H1 (cell line): ENCODE data around the gene CACUL1. TPM values are rescaled to one million over a fixed set of nuclear protein-coding genes. Genes with fewer than 3 reads are reported as not detected.

Source experiments
- CTCF ChIA-PET: fragments of 300-600 bp; sonication (Branson Sonifier 250); formaldehyde crosslinking; loops from one replicate; lab custom pipeline; 2021; ENCODE audit not compliant: partially characterized antibody; lab: Charles Lee
- POLR2A ChIA-PET: fragments of 300-600 bp; sonication (Branson Sonifier 250); formaldehyde crosslinking; loops from one replicate; lab custom pipeline; 2021; ENCODE audit warnings: inconsistent platforms; ENCODE audit not compliant: partially characterized antibody; lab: Charles Lee
- DNase-seq, 2 experiments: peaks; one replicate each; pipeline versions ENCODE4 v3.0.0 to v3.0.0-alpha.2; 2010 to 2022; ENCODE audit warnings: low spot score in 2 of 2, low read depth in 1 of 2, mixed read lengths in 1 of 2
- FAIRE-seq: peaks from 2 replicates; lab custom pipeline; 2011; peaks lifted over from hg19 to GRCh38; lab: Jason Lieb, UNC
- H2AFZ ChIP-seq: 2 replicates; pipeline ENCODE4 v1.8.1; 2012; ENCODE audit warnings: low read length, inconsistent platforms
- H2AK5ac ChIP-seq: 2 replicates; pipeline ENCODE4 v1.6.1; 2013; ENCODE audit warnings: low read depth, low read length
- H2BK120ac ChIP-seq: replicated peaks from 2 replicates; pipeline ENCODE3; 2013; ENCODE audit warnings: low read depth, low read length, inconsistent platforms
- H2BK12ac ChIP-seq: 2 replicates; pipeline ENCODE4 v1.6.1; 2013; ENCODE audit warnings: low read depth, low read length
- H2BK15ac ChIP-seq: 2 replicates; pipeline ENCODE4 v1.6.1; 2013; ENCODE audit warnings: low read length
- H2BK20ac ChIP-seq: 2 replicates; pipeline ENCODE4 v1.6.1; 2013; ENCODE audit warnings: low read length
- H2BK5ac ChIP-seq: 2 replicates; pipeline ENCODE4 v1.6.1; 2013; ENCODE audit warnings: low read depth, low read length
- H3K14ac ChIP-seq: 2 replicates; pipeline ENCODE4 v1.6.1; 2013; ENCODE audit warnings: inconsistent platforms; ENCODE audit not compliant: insufficient read length
- H3K18ac ChIP-seq: 2 replicates; pipeline ENCODE4 v1.6.1; 2013; ENCODE audit warnings: low read length; ENCODE audit errors: extremely low read depth
- H3K23ac ChIP-seq: 2 replicates; pipeline ENCODE4 v1.6.1; 2013; ENCODE audit warnings: inconsistent platforms; ENCODE audit not compliant: insufficient read length
- H3K23me2 ChIP-seq: 2 replicates; pipeline ENCODE4 v1.6.1; 2013; ENCODE audit warnings: low read depth, low read length
- H3K27ac ChIP-seq: 2 replicates; pipeline ENCODE4 v1.6.1; 2011; ENCODE audit warnings: low read depth, low read length, inconsistent platforms
- H3K27me3 ChIP-seq, 4 experiments: replicated peaks in 1 of 4; 1 replicate in 1 of 4; 2 replicates in 3 of 4; pipeline versions ENCODE4 v1.6.1 to v1.8.1; 2011 to 2013; ENCODE audit warnings: low read length in 3 of 4, mild to moderate bottlenecking in 3 of 4, inconsistent platforms in 2 of 4, mixed read lengths in 2 of 4, moderate library complexity in 1 of 4; ENCODE audit not compliant: control insufficient read depth in 3 of 4, insufficient read depth in 3 of 4; ENCODE audit errors: extremely low read depth in 1 of 4
- H3K36me3 ChIP-seq, 4 experiments: 2 replicates each; pipeline versions ENCODE4 v1.6.1 to v1.8.1; 2011 to 2013; ENCODE audit warnings: mild to moderate bottlenecking in 4 of 4, low read length in 3 of 4, moderate library complexity in 2 of 4, control low read depth in 1 of 4, inconsistent platforms in 1 of 4; ENCODE audit not compliant: insufficient read depth in 4 of 4, control insufficient read depth in 2 of 4
- H3K4ac ChIP-seq: replicated peaks from 2 replicates; pipeline ENCODE3; 2013; ENCODE audit warnings: low read length, low read depth, mixed read lengths, inconsistent platforms; ENCODE audit not compliant: insufficient read length
- H3K4me1 ChIP-seq, 4 experiments: replicated peaks in 1 of 4; 1 replicate in 1 of 4; 2 replicates in 3 of 4; pipeline versions ENCODE4 v1.6.1 to v1.8.1; 2011 to 2013; ENCODE audit warnings: low read length in 3 of 4, inconsistent platforms in 2 of 4, mixed read lengths in 1 of 4; ENCODE audit not compliant: insufficient read depth in 4 of 4, control insufficient read depth in 3 of 4
- H3K4me2 ChIP-seq, 2 experiments: 2 replicates each; pipeline versions ENCODE4 v1.6.1 to v1.8.1; 2011 to 2013; ENCODE audit warnings: low read depth in 2 of 2, low read length in 2 of 2, control low read depth in 1 of 2, inconsistent platforms in 1 of 2, mild to moderate bottlenecking in 1 of 2; ENCODE audit not compliant: insufficient read depth in 1 of 2
- H3K4me3 ChIP-seq, 4 experiments: fragments of 200-600, 300-600 bp in 1 of 4; sonication (generic), shearing (Covaris generic), sonication (Bioruptor Twin) in 1 of 4; 2 replicates each; pipeline versions ENCODE4 v1.5.1 to v1.8.1; 2011 to 2016; ENCODE audit warnings: low read length in 4 of 4, low read depth in 3 of 4, control low read depth in 2 of 4, inconsistent platforms in 2 of 4, mild to moderate bottlenecking in 2 of 4, mixed read lengths in 1 of 4, moderate library complexity in 1 of 4; ENCODE audit not compliant: insufficient read depth in 2 of 4; ENCODE audit errors: extremely low read depth in 1 of 4
- H3K56ac ChIP-seq: replicated peaks from 2 replicates; pipeline ENCODE3; 2013; ENCODE audit warnings: low read depth, mild to moderate bottlenecking, mixed read lengths, low read length, inconsistent platforms; ENCODE audit not compliant: insufficient read length
- H3K79me1 ChIP-seq: 2 replicates; pipeline ENCODE4 v1.6.1; 2013; ENCODE audit warnings: low read depth, low read length, control low read depth
- H3K79me2 ChIP-seq, 2 experiments: 2 replicates each; pipeline versions ENCODE4 v1.6.1 to v1.8.1; 2012 to 2013; ENCODE audit warnings: low read length in 2 of 2, mild to moderate bottlenecking in 2 of 2, inconsistent platforms in 1 of 2; ENCODE audit not compliant: insufficient read depth in 2 of 2, control insufficient read depth in 1 of 2
- H3K9ac ChIP-seq, 4 experiments: replicated peaks in 1 of 4; 1 replicate in 1 of 4; 2 replicates in 3 of 4; pipeline versions ENCODE4 v1.6.1 to v1.8.1; 2011 to 2013; ENCODE audit warnings: low read depth in 3 of 4, low read length in 3 of 4, control low read depth in 2 of 4, mild to moderate bottlenecking in 2 of 4, moderate library complexity in 2 of 4, inconsistent platforms in 1 of 4; ENCODE audit errors: extremely low read depth in 1 of 4
- H3K9me3 ChIP-seq, 2 experiments: 2 replicates each; pipeline versions ENCODE4 v1.6.1 to v1.8.1; 2012 to 2013; ENCODE audit warnings: mild to moderate bottlenecking in 2 of 2, moderate library complexity in 2 of 2, control low read depth in 1 of 2, inconsistent platforms in 1 of 2, low read depth in 1 of 2, low read length in 1 of 2, mixed read lengths in 1 of 2; ENCODE audit not compliant: insufficient read depth in 2 of 2
- H4K20me1 ChIP-seq, 2 experiments: replicated peaks in 1 of 2; 2 replicates each; pipeline versions ENCODE3 to v1.8.1; 2011 to 2013; ENCODE audit warnings: inconsistent platforms in 2 of 2, low read length in 2 of 2, mild to moderate bottlenecking in 1 of 2; ENCODE audit not compliant: insufficient read depth in 2 of 2, control insufficient read depth in 1 of 2
- H4K5ac ChIP-seq: 2 replicates; pipeline ENCODE4 v1.6.1; 2013; ENCODE audit warnings: low read length, low read depth, mixed read lengths, inconsistent platforms; ENCODE audit not compliant: insufficient read length
- H4K8ac ChIP-seq: 2 replicates; pipeline ENCODE4 v1.8.0; 2013; ENCODE audit warnings: mild to moderate bottlenecking, moderate library complexity, low read length, inconsistent platforms; ENCODE audit not compliant: insufficient read depth; ENCODE audit errors: extremely low read depth
- H4K91ac ChIP-seq: replicated peaks from 2 replicates; pipeline ENCODE3; 2013; ENCODE audit warnings: low read length, mixed read lengths, inconsistent platforms; ENCODE audit not compliant: insufficient read length
- E2F6 ChIP-seq: IDR thresholded peaks from 2 replicates; pipeline ENCODE4 v1.6.1; 2012; ENCODE audit warnings: inconsistent platforms
- HDAC6 ChIP-seq: IDR thresholded peaks from one replicate; pipeline ENCODE4 v1.7.1; 2012; ENCODE audit warnings: low read depth, mild to moderate bottlenecking, inconsistent platforms, low read length, moderate library complexity
- MAX ChIP-seq: IDR thresholded peaks from 2 replicates; pipeline ENCODE4 v1.6.1; 2012; ENCODE audit warnings: inconsistent platforms
- NANOG ChIP-seq: IDR thresholded peaks from 2 replicates; pipeline ENCODE4 v1.6.1; 2011; ENCODE audit warnings: low read length, low read depth, mild to moderate bottlenecking, inconsistent platforms; ENCODE audit not compliant: insufficient read depth, poor library complexity, severe bottlenecking
- PHF8 ChIP-seq: fragments of 200-600 bp; sonication (generic); conservative IDR thresholded peaks from 2 replicates; pipeline ENCODE4 v1.7.1; 2012; ENCODE audit warnings: low read depth, mild to moderate bottlenecking, inconsistent platforms, low read length, moderate library complexity
- POLR2A ChIP-seq, 2 experiments: IDR thresholded peaks; 1 replicate in 1 of 2; 2 replicates in 1 of 2; pipeline ENCODE4 v1.6.1; 2011; ENCODE audit warnings: low read depth in 2 of 2, low read length in 2 of 2, mild to moderate bottlenecking in 2 of 2; ENCODE audit errors: control extremely low read depth in 1 of 2
- SIRT6 ChIP-seq: IDR thresholded peaks from one replicate; pipeline ENCODE4 v1.7.1; 2012; ENCODE audit warnings: low read length, inconsistent platforms
- SP1 ChIP-seq: IDR thresholded peaks from 2 replicates; pipeline ENCODE4 v1.6.1; 2011; ENCODE audit warnings: low read depth, low read length
- SP4 ChIP-seq: IDR thresholded peaks from 2 replicates; pipeline ENCODE4 v1.6.1; 2012; ENCODE audit warnings: low read length, inconsistent platforms
- TAF1 ChIP-seq: IDR thresholded peaks from 2 replicates; pipeline ENCODE4 v1.6.1; 2011; ENCODE audit warnings: mild to moderate bottlenecking, low read depth, low read length
- TAF7 ChIP-seq: optimal IDR thresholded peaks from 2 replicates; pipeline ENCODE3; 2011; ENCODE audit warnings: low read depth, mild to moderate bottlenecking, inconsistent platforms, low read length, moderate library complexity, borderline replicate concordance
- TBP ChIP-seq: IDR thresholded peaks from 2 replicates; pipeline ENCODE4 v1.6.1; 2011; ENCODE audit warnings: low read depth, low read length, improper control_type of control experiment
- TCF12 ChIP-seq: IDR thresholded peaks from 2 replicates; pipeline ENCODE4 v1.6.1; 2011; ENCODE audit warnings: low read depth, mild to moderate bottlenecking, low read length
- TEAD4 ChIP-seq: IDR thresholded peaks from 2 replicates; pipeline ENCODE4 v1.6.1; 2012; ENCODE audit warnings: low read depth, low read length, inconsistent platforms, mixed read lengths
- WGBS, 2 experiments: shearing (Covaris generic) in 1 of 2; methylation state at CpG; one replicate each; pipeline versions ENCODE4 v1.1.6 to v1.1.7; 2013 to 2015; ENCODE audit warnings: low lambda C conversion rate in 2 of 2, mixed read lengths in 2 of 2, inconsistent platforms in 1 of 2, low coverage in 1 of 2, missing lambda C conversion rate in 1 of 2; ENCODE audit not compliant: insufficient replicate concordance in 2 of 2, insufficient coverage in 1 of 2, insufficient read length in 1 of 2; ENCODE audit errors: extremely low coverage in 1 of 2, missing lambda C conversion rate in 1 of 2; 5-methylcytosine and 5-hydroxymethylcytosine counted together
- polyA plus RNA-seq, 7 experiments: library from polyadenylated mRNA; depleted of rRNA in 3 of 7; stranded (reverse) in 5 of 7; unstranded in 2 of 7; fragments of >200 nt in 5 of 7; fragments of 200-250 nt in 2 of 7; gene quantifications; 1 replicate in 5 of 7; 2 replicates in 1 of 7; 4 replicates in 1 of 7; pipeline versions ENCODE4 v1.2.1 to v1.2.3, GENCODE V29; 2011 to 2013; ENCODE audit warnings: missing spikeins in 2 of 7, mixed read lengths in 2 of 7
- total RNA-seq: library from RNA; stranded (reverse); fragmentation: NEBNext Ultra II Directional; extraction: Animal tissue kit (Norgen Biotek cat#: 25700); gene quantifications from 2 replicates; pipeline ENCODE4 v1.2.1, GENCODE V29; 2021

Gene CACUL1
- total and polyA plus RNA-seq, 2 of the 8 experiments (the other 6 are each of a cell fraction or from before 2014, with no cell fraction given) = 6.5 to 34.2 TPM

- H3K4ac ChIP-seq = no peak overlapping the region
- no peak overlapping the region for H4K5ac ChIP-seq
- no peaks in the 10 kb centered on the region for H3K27me3 ChIP-seq
- H4K8ac ChIP-seq = no peak overlapping the region
- no peaks in the 10 kb centered on the region for H3K79me2 ChIP-seq
- H2BK15ac ChIP-seq = no peak overlapping the region
- FAIRE-seq (no peak), DNase-seq (no peak)
- no peaks in the 10 kb centered on the region for H3K9me3 ChIP-seq
- H3K23ac ChIP-seq = no peak overlapping the region
- no peak overlapping the region for H2BK120ac ChIP-seq
- H3K36me3 ChIP-seq = no peaks in the 10 kb centered on the region
- no peak overlapping the region for H3K4me3 ChIP-seq
- no peak overlapping the region for H3K9ac ChIP-seq
- H3K23me2 ChIP-seq = no peaks in the 10 kb centered on the region
- no peak overlapping the region for H3K18ac ChIP-seq
- ChIA-PET CTCF (interaction anchor here (1.0 to 4.4 kb wide), 3 partner anchors 59 to 239 kb away, joined by 3 to 29 read pairs (median 6); no protein-coding TSS in a partner anchor), POLR2A (no interaction called here)
- H2BK12ac ChIP-seq = no peak overlapping the region
- H4K91ac ChIP-seq = no peak overlapping the region
- H2BK20ac ChIP-seq = no peak overlapping the region
- no peak overlapping the region for H3K27ac ChIP-seq
- no peaks in the 10 kb centered on the region for H3K79me1 ChIP-seq
- 91% methylated on average over 12 of the region's 14 CpGs; no CpG with 5 or more reads in 1 of the 2 experiments for WGBS, 2 experiments
- H3K4me1 ChIP-seq = no peaks in the 10 kb centered on the region
- no peak overlapping the region for H3K4me2 ChIP-seq
- H4K20me1 ChIP-seq = no peaks in the 10 kb centered on the region
- no peak overlapping the region for H3K56ac ChIP-seq
- H2AK5ac ChIP-seq = no peak overlapping the region
- H2AFZ ChIP-seq = no peak overlapping the region
- no peak overlapping the region for H2BK5ac ChIP-seq
- H3K14ac ChIP-seq = no peak overlapping the region
- TF ChIP-seq E2F6 = no peak
- TF ChIP-seq SP4 = no peak
- no peak for TF ChIP-seq TAF7
- TF ChIP-seq MAX = no peak
- no peak for TF ChIP-seq TEAD4
- no peak for TF ChIP-seq TBP
- TF ChIP-seq POLR2A (IDR thresholded peaks at IDR 0.05; ENCODE audit: control extremely low read depth in 1 of 2, low read depth in 2 of 2, low read length in 2 of 2) = no peak
- TF ChIP-seq TAF1 = no peak
- TF ChIP-seq SIRT6 = no peak
- TF ChIP-seq TCF12 = no peak
- no peak for TF ChIP-seq NANOG
- no peak for TF ChIP-seq PHF8
- no peak for TF ChIP-seq HDAC6
- no peak for TF ChIP-seq SP1
Measured at GRCh38 chr10:118802126-118802793, 47.5 kb upstream of the CACUL1 start.
